ENCODE measurements around the gene KY.

GRCh38 chr3:134590766-134591165 is 60.1 kb downstream of the KY start:
- no peak for TF ChIP-seq MAX (IDR thresholded peaks at IDR 0.05)
- no peak for TF ChIP-seq CTCF (IDR thresholded peaks at IDR 0.05; ENCODE audit: control extremely low read depth in 1 of 3, insufficient read depth in 1 of 3, low read depth in 1 of 3, low read length in 3 of 3)
- TF ChIP-seq SIRT6 (IDR thresholded peaks at IDR 0.05; ENCODE audit: low read length) = no peak
- no peak for TF ChIP-seq SUZ12 (IDR thresholded peaks at IDR 0.05; ENCODE audit: low read length)
- no peak for TF ChIP-seq YY1 (IDR thresholded peaks at IDR 0.05; ENCODE audit: low read depth, low read length)

All from H1 (cell line).